ENCODE data around the gene OR8J1. TPM values are rescaled to one million over a fixed set of nuclear protein-coding genes. Genes with fewer than 3 reads are reported as not detected.
"Not testable (repeated sequence)": the region's sequence is repeated elsewhere in the genome, so short reads cannot be mapped to it uniquely, and the experiment has no call there.

Gene OR8J1
- total and polyA plus RNA-seq, 4 experiments from 2014 or later: not detected

DNA sequence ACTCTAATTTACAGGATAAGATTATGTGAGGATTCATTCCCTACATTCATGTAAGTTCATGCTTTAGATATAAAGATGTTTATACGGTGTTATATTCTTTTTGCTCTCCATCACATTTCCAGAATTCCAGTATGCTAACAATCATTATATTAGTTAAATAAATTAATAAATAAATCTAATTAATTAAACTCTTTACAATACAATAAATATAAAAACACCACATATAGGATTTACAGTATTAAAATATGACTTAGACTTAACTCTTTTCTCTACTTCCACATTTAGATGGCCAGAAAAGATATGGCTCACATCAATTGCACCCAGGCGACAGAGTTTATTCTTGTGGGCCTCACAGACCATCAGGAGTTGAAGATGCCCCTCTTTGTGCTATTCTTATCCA is 21.2 kb downstream of the OR8J1 start, which contains the start of gene OR8U1:
OR8U1 (plus strand) TSS at position 301 of the 400 bp plus-strand sequence; CDS start at position 301, 0 bp downstream.
- Histone ChIP-seq H3K27ac (ENCODE audit: low read depth, low read length) (no peak within 1 kb of the TSS), H3K36me3 (ENCODE audit: insufficient read depth, low read length) (no peaks in the 10 kb centered on the region), H3K27me3 (ENCODE audit: insufficient read depth, low read length) (no peaks in the 10 kb centered on the region), H3K9me3 (ENCODE audit: control insufficient read depth in 1 of 2, low read length in 2 of 2) (peaks cover 0 to 4% of the 10 kb centered on the region in 2 donors), H3K4me3 (ENCODE audit: low read length in 2 of 2) (no peak within 1 kb of the TSS), H3K4me1 (ENCODE audit: insufficient read depth, low read length) (no peaks in the 10 kb centered on the region)
- intact Hi-C loops (cut with micrococcal nuclease): no loop called here
- peaks cover 0 to 24% (median 16%) of the 10 kb centered on the region in 8 donors for H3K9me3 Mint-ChIP-seq
- H3K4me1 Mint-ChIP-seq: no peaks in the 10 kb centered on the region
- no peak for DNase-seq
- no peaks in the 10 kb centered on the region for H3K36me3 Mint-ChIP-seq
- ChIA-PET POLR2A (ENCODE audit: partially characterized antibody) (no interaction called here), CTCF (ENCODE audit: partially characterized antibody) (no interaction called here)
- no peak within 1 kb of the TSS for H3K4me3 Mint-ChIP-seq
- no peaks in the 10 kb centered on the region for H3K27me3 Mint-ChIP-seq
- H3K27ac Mint-ChIP-seq: no peak within 1 kb of the TSS

DNA sequence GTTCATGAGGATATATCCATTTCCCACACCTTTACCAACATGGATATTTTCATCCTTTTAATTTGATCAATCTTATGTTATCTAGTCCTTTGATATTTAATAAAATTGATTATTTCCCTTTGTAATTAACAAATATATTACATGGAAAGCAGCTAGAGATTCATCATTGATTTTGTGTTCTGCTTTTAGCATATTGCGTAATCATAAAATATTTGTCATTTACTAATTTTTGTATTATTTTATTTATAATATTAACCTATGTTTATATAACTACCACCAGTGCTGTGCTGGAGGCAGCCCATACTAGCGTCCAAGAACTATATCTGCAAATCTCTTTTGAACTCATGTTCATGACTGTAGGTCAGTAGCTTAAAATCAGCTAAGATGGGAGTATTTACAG is 26.0 kb downstream of the OR8J1 start:
- H3K4me1 Mint-ChIP-seq: no peaks in the 10 kb centered on the region
- no peaks in the 10 kb centered on the region for H3K27me3 Mint-ChIP-seq
- Histone ChIP-seq H3K4me3 (ENCODE audit: low read length in 2 of 2) (no peak overlapping the region), H3K27ac (ENCODE audit: low read depth, low read length) (no peak overlapping the region), H3K4me1 (ENCODE audit: insufficient read depth, low read length) (no peaks in the 10 kb centered on the region), H3K36me3 (ENCODE audit: insufficient read depth, low read length) (no peaks in the 10 kb centered on the region), H3K27me3 (ENCODE audit: insufficient read depth, low read length) (no peaks in the 10 kb centered on the region), H3K9me3 (ENCODE audit: control insufficient read depth in 1 of 2, low read length in 2 of 2) (no peaks in the 10 kb centered on the region)
- no peaks in the 10 kb centered on the region for H3K36me3 Mint-ChIP-seq
- CTCF ChIA-PET (ENCODE audit: partially characterized antibody): no interaction called here
- no peak overlapping the region for H3K27ac Mint-ChIP-seq
- no peak for DNase-seq
- peaks cover 3 to 26% (median 9%) of the 10 kb centered on the region in 8 donors for H3K9me3 Mint-ChIP-seq
- H3K4me3 Mint-ChIP-seq: no peak overlapping the region
- POLR2A ChIA-PET (ENCODE audit: partially characterized antibody): no interaction called here
- intact Hi-C loops (cut with micrococcal nuclease): no loop called here

- Histone ChIP-seq H3K27ac (ENCODE audit: low read depth, low read length) (no peak overlapping the region), H3K4me3 (ENCODE audit: low read length in 2 of 2) (no peak overlapping the region), H3K36me3 (ENCODE audit: insufficient read depth, low read length) (no peaks in the 10 kb centered on the region), H3K4me1 (ENCODE audit: insufficient read depth, low read length) (no peaks in the 10 kb centered on the region), H3K27me3 (ENCODE audit: insufficient read depth, low read length) (no peaks in the 10 kb centered on the region), H3K9me3 (ENCODE audit: control insufficient read depth in 1 of 2, low read length in 2 of 2) (no peaks in the 10 kb centered on the region)
- ChIA-PET POLR2A (ENCODE audit: partially characterized antibody) (no interaction called here), CTCF (ENCODE audit: partially characterized antibody) (no interaction called here)
- intact Hi-C loops (cut with micrococcal nuclease): no loop called here
- H3K27me3 Mint-ChIP-seq: no peaks in the 10 kb centered on the region
- peaks cover 0 to 25% (median 7%) of the 10 kb centered on the region in 8 donors for H3K9me3 Mint-ChIP-seq
- H3K4me3 Mint-ChIP-seq: no peak overlapping the region
- H3K27ac Mint-ChIP-seq: no peak overlapping the region
- DNase-seq: no peak
- H3K4me1 Mint-ChIP-seq: no peaks in the 10 kb centered on the region
- no peaks in the 10 kb centered on the region for H3K36me3 Mint-ChIP-seq
Observed at GRCh38 chr11:56394381-56394780, 40.3 kb downstream of the OR8J1 start.

GRCh38 chr11:56396047-56396446 is 42.0 kb downstream of the OR8J1 start:
- Mint-ChIP-seq H3K4me3 (no peak overlapping the region), H3K4me1 (no peaks in the 10 kb centered on the region), H3K36me3 (no peaks in the 10 kb centered on the region), H3K27me3 (no peaks in the 10 kb centered on the region), H3K27ac (no peak overlapping the region), H3K9me3 (peaks cover 0 to 36% (median 9%) of the 10 kb centered on the region in 8 donors)
- no peak overlapping the region for H3K4me3 ChIP-seq (ENCODE audit: low read length in 2 of 2)
- no peaks in the 10 kb centered on the region for H3K9me3 ChIP-seq (ENCODE audit: control insufficient read depth in 1 of 2, low read length in 2 of 2)
- ChIA-PET CTCF (ENCODE audit: partially characterized antibody) (no interaction called here), POLR2A (ENCODE audit: partially characterized antibody) (no interaction called here)
- H3K27ac ChIP-seq (ENCODE audit: low read depth, low read length): no peak overlapping the region
- no peaks in the 10 kb centered on the region for H3K36me3 ChIP-seq (ENCODE audit: insufficient read depth, low read length)
- DNase-seq: no peak
- no peaks in the 10 kb centered on the region for H3K4me1 ChIP-seq (ENCODE audit: insufficient read depth, low read length)
- no peaks in the 10 kb centered on the region for H3K27me3 ChIP-seq (ENCODE audit: insufficient read depth, low read length)
- intact Hi-C loops (cut with micrococcal nuclease): no loop called here

GRCh38 chr11:56401858-56402461 is 47.9 kb downstream of the OR8J1 start:
- H3K4me3 Mint-ChIP-seq; H3K4me1 ChIP-seq (ENCODE audit: insufficient read depth, low read length); H3K36me3 Mint-ChIP-seq; POLR2A ChIA-PET (ENCODE audit: partially characterized antibody); H3K4me1 Mint-ChIP-seq; CTCF ChIA-PET (ENCODE audit: partially characterized antibody); H3K9me3 ChIP-seq (ENCODE audit: control insufficient read depth in 1 of 2, low read length in 2 of 2); H3K27ac ChIP-seq (ENCODE audit: low read depth, low read length); H3K4me3 ChIP-seq (ENCODE audit: low read length in 2 of 2); H3K27ac Mint-ChIP-seq; H3K27me3 ChIP-seq (ENCODE audit: insufficient read depth, low read length); H3K27me3 Mint-ChIP-seq; H3K36me3 ChIP-seq (ENCODE audit: insufficient read depth, low read length); intact Hi-C loops (cut with micrococcal nuclease): not testable (repeated sequence)
- H3K9me3 Mint-ChIP-seq: peaks cover 1 to 50% (median 14%) of the 10 kb centered on the region in 8 donors
- DNase-seq: peak in 1 of 5 donors; percentile 34

- no peak for DNase-seq
- H3K27me3 ChIP-seq (ENCODE audit: insufficient read depth, low read length): no peaks in the 10 kb centered on the region
- Mint-ChIP-seq H3K9me3 (peaks cover 1 to 60% (median 21%) of the 10 kb centered on the region in 8 donors), H3K27ac (no peak overlapping the region), H3K27me3 (no peaks in the 10 kb centered on the region), H3K4me3 (no peak overlapping the region), H3K4me1 (no peaks in the 10 kb centered on the region), H3K36me3 (no peaks in the 10 kb centered on the region)
- intact Hi-C loops (cut with micrococcal nuclease): no loop called here
- H3K9me3 ChIP-seq (ENCODE audit: control insufficient read depth in 1 of 2, low read length in 2 of 2): no peaks in the 10 kb centered on the region
- ChIA-PET POLR2A (ENCODE audit: partially characterized antibody) (no interaction called here), CTCF (ENCODE audit: partially characterized antibody) (no interaction called here)
- no peaks in the 10 kb centered on the region for H3K4me1 ChIP-seq (ENCODE audit: insufficient read depth, low read length)
- no peak overlapping the region for H3K4me3 ChIP-seq (ENCODE audit: low read length in 2 of 2)
- no peaks in the 10 kb centered on the region for H3K36me3 ChIP-seq (ENCODE audit: insufficient read depth, low read length)
- no peak overlapping the region for H3K27ac ChIP-seq (ENCODE audit: low read depth, low read length)
Observed at GRCh38 chr11:56404393-56404792, 50.3 kb downstream of the OR8J1 start.

DNA sequence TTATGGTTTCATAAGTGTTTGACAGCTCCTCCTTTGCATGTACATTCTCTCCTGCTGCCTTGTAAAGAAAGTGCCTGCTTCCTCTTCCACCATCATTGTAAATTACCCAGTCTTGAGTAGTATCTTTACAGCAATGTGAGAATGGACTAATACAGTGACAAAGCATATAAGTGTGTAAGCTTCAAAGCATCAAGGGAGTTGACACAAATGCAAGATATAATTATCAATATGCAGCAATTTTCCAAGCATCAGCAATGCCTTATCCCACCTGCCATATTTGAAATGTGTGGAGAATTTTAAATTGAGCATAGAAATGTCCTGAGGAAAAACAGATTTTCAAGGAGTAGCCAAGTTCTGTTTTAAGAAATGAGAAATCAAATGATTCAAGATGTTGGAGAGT is 56.7 kb downstream of the OR8J1 start:
- DNase-seq: no peak

More for the DNA sequence above, 56.7 kb downstream of the OR8J1 start:
- H3K36me3 ChIP-seq (ENCODE audit: insufficient read depth, low read length): no peaks in the 10 kb centered on the region
- Mint-ChIP-seq H3K27me3 (no peaks in the 10 kb centered on the region), H3K27ac (no peak overlapping the region), H3K4me1 (no peaks in the 10 kb centered on the region), H3K36me3 (no peaks in the 10 kb centered on the region), H3K9me3 (peaks cover 0 to 43% (median 13%) of the 10 kb centered on the region in 8 donors), H3K4me3 (no peak overlapping the region)
- POLR2A ChIA-PET (ENCODE audit: partially characterized antibody): no interaction called here
- H3K27me3 ChIP-seq (ENCODE audit: insufficient read depth, low read length): no peaks in the 10 kb centered on the region
- intact Hi-C loops (cut with micrococcal nuclease): no loop called here
- H3K27ac ChIP-seq (ENCODE audit: low read depth, low read length): no peak overlapping the region
- no peaks in the 10 kb centered on the region for H3K9me3 ChIP-seq (ENCODE audit: control insufficient read depth in 1 of 2, low read length in 2 of 2)
- no peak overlapping the region for H3K4me3 ChIP-seq (ENCODE audit: low read length in 2 of 2)
- no peaks in the 10 kb centered on the region for H3K4me1 ChIP-seq (ENCODE audit: insufficient read depth, low read length)
- CTCF ChIA-PET (ENCODE audit: partially characterized antibody): no interaction called here

All from CD4-positive, alpha-beta memory T cell (primary cell).